Central memory CD8-positive, alpha-beta T cell (primary cell): ENCODE measurements around the gene ZNF254.
"Not testable (repeated sequence)": the region's sequence is repeated elsewhere in the genome, so short reads cannot be mapped to it uniquely, and the experiment has no call there.

Experiments used
- ATAC-seq: fragments of 150-1000 bp; cut with Tn5 transposase; replicated peaks from 2 replicates; pipeline ENCODE4 v1.10.0; 2022; ENCODE audit warnings: mild to moderate bottlenecking, moderate FRiP score, moderate number of reproducible peaks; ENCODE audit not compliant: poor library complexity, severe bottlenecking; ENCODE audit errors: extremely low read depth
- DNase-seq, 2 donors: peaks; one replicate each; pipeline ENCODE4 v3.0.0; 2021; ENCODE audit warnings: low spot score in 2 of 2
- H3K27ac Mint-ChIP-seq: one replicate; pipeline ENCODE4 v1.8.0; 2022; ENCODE audit warnings: low read depth, mild to moderate bottlenecking, moderate library complexity, mixed read lengths
- H3K27me3 Mint-ChIP-seq: one replicate; pipeline ENCODE4 v1.8.0; 2022; ENCODE audit warnings: mixed read lengths
- H3K36me3 Mint-ChIP-seq: one replicate; pipeline ENCODE4 v1.8.0; 2022; ENCODE audit warnings: mild to moderate bottlenecking, moderate library complexity, mixed read lengths; ENCODE audit not compliant: insufficient read depth
- H3K4me1 Mint-ChIP-seq: one replicate; pipeline ENCODE4 v1.8.0; 2022; ENCODE audit warnings: mixed read lengths
- H3K4me3 Mint-ChIP-seq: one replicate; pipeline ENCODE4 v1.8.0; 2022; ENCODE audit warnings: mild to moderate bottlenecking, moderate library complexity, mixed read lengths
- H3K9me3 Mint-ChIP-seq: one replicate; pipeline ENCODE4 v1.8.0; 2022; ENCODE audit warnings: mixed read lengths

The ZNF254 gene

DNA sequence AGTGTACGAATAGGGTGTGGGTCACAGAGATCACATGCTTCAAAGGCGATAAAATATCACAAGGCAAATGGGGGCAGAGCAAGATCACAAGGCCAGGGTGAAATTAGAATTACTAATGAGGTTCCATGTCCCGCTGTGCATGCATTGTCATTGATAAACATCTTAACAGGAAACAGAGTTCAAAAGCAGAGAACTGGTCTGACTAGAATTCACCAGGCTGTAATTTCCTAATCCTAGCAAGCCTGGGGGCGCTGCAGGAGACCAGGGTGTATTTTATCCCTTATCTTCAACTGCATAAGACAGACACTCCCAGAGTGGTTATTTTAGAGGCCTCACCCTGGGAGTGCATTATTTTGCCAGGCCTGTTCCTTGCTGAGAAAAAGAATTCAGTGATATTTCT is 11.5 kb upstream of the ZNF254 start:
- not testable (repeated sequence) for H3K27ac Mint-ChIP-seq, H3K36me3 Mint-ChIP-seq, H3K4me3 Mint-ChIP-seq, DNase-seq, ATAC-seq, H3K27me3 Mint-ChIP-seq, H3K9me3 Mint-ChIP-seq
- peaks cover 13% of the 10 kb centered on the region for H3K4me1 Mint-ChIP-seq

GRCh38 chr19:24078680-24079079 is 8.3 kb upstream of the ZNF254 start:
- Mint-ChIP-seq H3K27ac (no peak overlapping the region), H3K9me3 (no peaks in the 10 kb centered on the region), H3K36me3 (peaks cover 5% of the 10 kb centered on the region), H3K4me1 (peaks cover 13% of the 10 kb centered on the region), H3K4me3 (no peak overlapping the region), H3K27me3 (no peaks in the 10 kb centered on the region)
- ATAC-seq (no peak), DNase-seq (no peak)

DNA sequence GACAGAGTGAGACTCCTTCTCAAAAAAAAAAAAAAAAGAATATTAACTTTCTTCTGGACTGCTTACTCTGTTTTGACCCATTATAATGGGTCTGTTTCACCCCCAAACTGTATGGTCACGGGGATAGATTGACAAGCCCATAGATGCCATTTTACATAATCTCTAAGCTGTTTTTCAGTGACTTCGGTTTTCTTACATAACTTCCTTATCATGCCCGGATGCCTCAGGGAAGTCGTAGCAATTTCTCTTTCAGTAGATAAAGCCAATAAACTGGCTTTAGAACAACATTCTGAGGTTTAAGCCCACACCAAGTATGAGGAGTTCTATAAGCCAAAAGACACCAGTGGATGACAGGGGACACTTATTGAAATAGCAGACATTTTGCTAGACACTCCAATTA is 5.9 kb upstream of the ZNF254 start:
- H3K9me3 Mint-ChIP-seq: no peaks in the 10 kb centered on the region
- no peak overlapping the region for H3K4me3 Mint-ChIP-seq
- DNase-seq (no peak), ATAC-seq (no peak)
- no peaks in the 10 kb centered on the region for H3K27me3 Mint-ChIP-seq
- H3K4me1 Mint-ChIP-seq: peaks cover 4% of the 10 kb centered on the region
- H3K36me3 Mint-ChIP-seq: peaks cover 5% of the 10 kb centered on the region
- no peak overlapping the region for H3K27ac Mint-ChIP-seq

- Mint-ChIP-seq H3K27ac (no peak overlapping the region), H3K4me1 (peaks cover 43% of the 10 kb centered on the region)
- no peak for DNase-seq
These were observed 11.4 kb downstream of the ZNF254 start for GRCh38 chr19:24098359-24098758.

DNA sequence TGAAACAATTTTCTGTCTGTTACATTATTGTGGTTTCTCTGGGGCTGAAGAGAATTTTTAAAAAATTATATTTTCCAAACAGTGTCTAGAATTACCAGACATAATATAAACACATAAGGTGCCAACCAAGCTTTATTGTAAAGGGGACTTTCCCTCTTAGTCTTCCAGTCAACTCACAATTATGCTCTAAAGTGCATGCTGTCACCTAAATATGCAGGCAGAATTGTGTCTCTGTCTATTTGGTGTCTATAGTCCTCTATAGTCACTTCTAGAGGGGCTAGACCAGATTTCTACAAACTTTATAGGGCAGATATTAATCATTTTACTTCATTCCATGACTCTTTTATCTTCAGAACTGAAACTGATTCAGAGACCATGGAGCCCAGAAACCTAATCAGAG is 12.8 kb downstream of the ZNF254 start:
- no peaks in the 10 kb centered on the region for H3K27me3 Mint-ChIP-seq
- peaks cover 13% of the 10 kb centered on the region for H3K36me3 Mint-ChIP-seq
- H3K4me3 Mint-ChIP-seq: no peak overlapping the region
- H3K27ac Mint-ChIP-seq: peak overlapping the region; percentile 22
- no peaks in the 10 kb centered on the region for H3K9me3 Mint-ChIP-seq
- ATAC-seq: no peak
- peaks cover 37% of the 10 kb centered on the region for H3K4me1 Mint-ChIP-seq
- no peak for DNase-seq

More at GRCh38 chr19:24098359-24098758, 11.4 kb downstream of the ZNF254 start:
- Mint-ChIP-seq H3K9me3 (no peaks in the 10 kb centered on the region), H3K36me3 (peaks cover 10% of the 10 kb centered on the region), H3K4me3 (no peak overlapping the region), H3K27me3 (no peaks in the 10 kb centered on the region)
- ATAC-seq: no peak

- not testable (repeated sequence) for H3K9me3 Mint-ChIP-seq, DNase-seq, H3K27me3 Mint-ChIP-seq, ATAC-seq, H3K4me3 Mint-ChIP-seq
- peaks cover 16% of the 10 kb centered on the region for H3K36me3 Mint-ChIP-seq
- peak overlapping the region; percentile 22 for H3K27ac Mint-ChIP-seq
- H3K4me1 Mint-ChIP-seq: peaks cover 29% of the 10 kb centered on the region
These were observed 13.6 kb downstream of the ZNF254 start for GRCh38 chr19:24100597-24100996.

DNA sequence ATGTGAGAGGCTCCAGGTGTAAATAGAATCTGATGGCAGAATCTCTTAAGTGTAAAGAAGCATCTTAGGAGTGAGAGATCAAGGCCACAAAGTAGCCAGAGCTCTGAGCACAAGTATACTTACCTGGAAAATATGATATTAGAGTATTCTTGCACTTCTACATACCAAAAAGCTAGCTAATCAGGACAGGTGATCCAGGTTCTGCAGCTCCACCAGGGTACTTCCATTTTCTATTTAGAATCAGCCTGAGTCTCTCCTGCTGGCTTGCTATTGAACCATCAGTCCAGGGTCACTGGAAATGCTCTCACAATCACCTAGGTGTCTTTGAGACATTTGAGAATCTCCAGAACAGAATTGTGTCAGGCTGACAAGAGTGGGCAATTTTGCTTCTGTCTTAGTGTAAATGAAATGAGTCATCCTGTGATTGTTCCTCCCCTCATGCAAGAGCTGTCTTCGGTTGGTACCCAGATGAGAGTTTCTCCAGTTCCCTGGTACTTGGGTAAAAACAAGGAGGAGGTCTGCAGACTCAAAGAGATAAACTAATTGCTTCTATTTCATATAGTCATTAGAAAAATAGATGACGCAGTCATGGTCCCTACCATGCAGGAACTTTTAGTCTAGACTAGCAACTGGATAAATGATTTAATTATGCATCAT is 14.6 kb downstream of the ZNF254 start:
- Mint-ChIP-seq H3K27me3 (no peaks in the 10 kb centered on the region), H3K36me3 (peaks cover 17% of the 10 kb centered on the region), H3K27ac (no peak overlapping the region), H3K4me1 (peaks cover 23% of the 10 kb centered on the region), H3K4me3 (no peak overlapping the region), H3K9me3 (no peaks in the 10 kb centered on the region)
- ATAC-seq (no peak), DNase-seq (no peak)

- no peak for ATAC-seq
- Mint-ChIP-seq H3K36me3 (peaks cover 14% of the 10 kb centered on the region), H3K27me3 (no peaks in the 10 kb centered on the region), H3K9me3 (peaks cover 21% of the 10 kb centered on the region), H3K27ac (no peak overlapping the region), H3K4me3 (no peak overlapping the region), H3K4me1 (no peaks in the 10 kb centered on the region)
- no peak for DNase-seq
These were observed 40.6 kb downstream of the ZNF254 start for GRCh38 chr19:24127601-24128000.

DNA sequence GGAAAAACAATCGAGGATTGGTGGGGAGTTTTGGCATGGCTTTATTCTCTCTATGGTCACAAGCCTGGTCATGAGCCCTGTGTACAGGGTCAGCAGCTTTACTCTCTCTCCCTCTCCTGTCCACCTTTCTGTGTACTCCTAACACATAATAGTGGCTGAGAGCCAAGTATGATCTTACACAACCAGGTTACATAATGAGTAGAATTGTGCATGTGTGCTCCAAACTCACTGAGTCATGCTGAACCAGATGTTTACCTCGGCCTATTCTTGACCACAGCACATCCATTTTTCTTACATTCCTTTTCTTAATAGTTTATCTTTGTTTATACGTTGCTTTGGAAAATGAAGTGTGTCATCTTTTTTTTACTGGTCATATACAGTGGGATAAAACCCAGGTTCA is 53.1 kb downstream of the ZNF254 start:
- no peaks in the 10 kb centered on the region for H3K4me1 Mint-ChIP-seq
- peaks cover 27% of the 10 kb centered on the region for H3K9me3 Mint-ChIP-seq
- no peak for ATAC-seq
- DNase-seq: no peak
- H3K4me3 Mint-ChIP-seq: no peak overlapping the region
- H3K27me3 Mint-ChIP-seq: no peaks in the 10 kb centered on the region
- H3K36me3 Mint-ChIP-seq: no peaks in the 10 kb centered on the region
- no peak overlapping the region for H3K27ac Mint-ChIP-seq

DNA sequence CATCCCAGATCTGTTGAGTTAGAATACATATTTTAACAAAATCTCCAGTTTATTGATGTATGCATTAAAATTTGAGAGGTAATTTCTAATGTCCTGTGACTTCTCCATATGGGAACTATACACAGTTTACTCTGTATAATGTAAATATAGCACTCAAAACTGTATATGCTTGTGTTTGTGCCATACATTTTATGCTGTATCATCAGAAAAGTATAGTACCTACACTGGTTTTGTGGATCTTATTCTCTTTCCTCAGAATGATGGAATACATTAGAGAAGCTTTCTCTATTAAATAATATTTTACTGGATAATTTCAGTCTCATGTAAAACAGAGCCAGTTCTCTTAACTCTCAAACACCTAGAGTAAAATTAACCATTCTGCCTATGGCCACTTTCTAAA is 53.6 kb downstream of the ZNF254 start:
- peaks cover 24% of the 10 kb centered on the region for H3K9me3 Mint-ChIP-seq
- no peak for DNase-seq
- no peak overlapping the region for H3K27ac Mint-ChIP-seq
- H3K27me3 Mint-ChIP-seq: no peaks in the 10 kb centered on the region
- no peaks in the 10 kb centered on the region for H3K4me1 Mint-ChIP-seq
- H3K4me3 Mint-ChIP-seq: no peak overlapping the region
- no peaks in the 10 kb centered on the region for H3K36me3 Mint-ChIP-seq
- no peak for ATAC-seq

- DNase-seq: no peak
- ATAC-seq: no peak
- no peak overlapping the region for H3K27ac Mint-ChIP-seq
- no peak overlapping the region for H3K4me3 Mint-ChIP-seq
- H3K36me3 Mint-ChIP-seq: no peaks in the 10 kb centered on the region
- H3K4me1 Mint-ChIP-seq: no peaks in the 10 kb centered on the region
- peaks cover 15% of the 10 kb centered on the region for H3K9me3 Mint-ChIP-seq
- H3K27me3 Mint-ChIP-seq: no peaks in the 10 kb centered on the region
These were observed 54.6 kb downstream of the ZNF254 start for GRCh38 chr19:24141612-24142011.

DNA sequence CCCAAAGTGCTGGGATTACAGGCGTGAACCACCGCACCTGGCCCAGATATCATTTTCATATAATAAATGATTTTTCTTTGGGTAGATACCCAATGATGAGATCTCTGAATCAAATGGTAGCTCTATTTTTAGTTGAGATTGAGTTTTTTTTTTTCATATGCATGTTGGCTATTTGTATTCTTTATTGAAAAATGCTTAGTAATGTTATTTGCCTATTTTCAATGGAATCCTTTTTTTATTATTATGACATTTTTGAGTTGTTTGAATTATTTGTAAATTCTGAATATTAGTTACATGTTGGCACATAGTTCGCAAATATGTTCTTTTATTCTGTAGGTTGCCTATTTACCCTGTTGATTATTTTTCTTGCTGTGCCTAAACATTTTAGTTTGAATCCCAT is 55.8 kb downstream of the ZNF254 start:
- Mint-ChIP-seq H3K27ac (no peak overlapping the region), H3K4me3 (no peak overlapping the region), H3K9me3 (peaks cover 12% of the 10 kb centered on the region), H3K27me3 (no peaks in the 10 kb centered on the region), H3K36me3 (no peaks in the 10 kb centered on the region), H3K4me1 (no peaks in the 10 kb centered on the region)
- DNase-seq (no peak), ATAC-seq (no peak)

DNA sequence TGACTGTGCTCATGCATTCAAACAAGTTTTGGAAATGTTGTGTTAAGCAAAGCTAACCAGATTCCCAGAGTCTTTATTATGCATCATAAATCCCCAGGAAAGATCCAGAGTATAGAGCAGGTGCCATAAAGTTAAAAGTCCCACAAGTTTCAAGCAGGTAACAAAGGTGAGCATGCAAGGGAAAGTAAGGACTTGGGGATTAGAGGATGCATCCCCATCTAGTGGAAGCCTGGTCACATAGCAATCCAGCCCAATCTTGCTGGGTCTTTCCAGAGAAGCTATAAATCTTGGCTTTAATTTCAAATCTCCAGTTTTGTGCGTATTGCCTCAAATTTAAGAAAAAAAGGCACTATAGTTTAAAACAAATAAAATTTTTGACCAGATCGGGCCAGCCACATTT is 72.7 kb downstream of the ZNF254 start:
- peaks cover 2% of the 10 kb centered on the region for H3K36me3 Mint-ChIP-seq
- peaks cover 31% of the 10 kb centered on the region for H3K9me3 Mint-ChIP-seq

More for the DNA sequence above, 72.7 kb downstream of the ZNF254 start:
- H3K27me3 Mint-ChIP-seq: no peaks in the 10 kb centered on the region
- no peak overlapping the region for H3K27ac Mint-ChIP-seq
- H3K4me3 Mint-ChIP-seq: no peak overlapping the region
- DNase-seq (no peak), ATAC-seq (no peak)
- H3K4me1 Mint-ChIP-seq: no peaks in the 10 kb centered on the region
